T-helper 17 cell (primary cell): Measurements from ENCODE around the gene PLEKHG7. TPM values are rescaled to one million over a fixed set of nuclear protein-coding genes. Genes with fewer than 3 reads are reported as not detected.
"Not testable (repeated sequence)": the region's sequence is repeated elsewhere in the genome, so short reads cannot be mapped to it uniquely, and the experiment has no call there.

Experiments
- ATAC-seq: fragments of 150-1000 bp; cut with Tn5 transposase; 2 replicates; pipeline ENCODE4 v1.10.0; 2021; ENCODE audit warnings: mild to moderate bottlenecking, moderate library complexity
- DNase-seq, 3 donors: peaks; one replicate each; pipeline versions ENCODE4 v3.0.0 to v3.0.0-alpha.2; 2020 to 2021
- H3K9me3 ChIP-seq: one replicate; pipeline ENCODE4 v1.7.0; 2013; ENCODE audit warnings: low read length, mild to moderate bottlenecking; ENCODE audit not compliant: control insufficient read depth, poor library complexity, severe bottlenecking
- H3K27ac Mint-ChIP-seq: one replicate; pipeline ENCODE4 v1.8.0; 2022; ENCODE audit warnings: mild to moderate bottlenecking, moderate library complexity, mixed read lengths
- H3K27me3 Mint-ChIP-seq: one replicate; pipeline ENCODE4 v1.8.0; 2022; ENCODE audit warnings: mixed read lengths
- H3K36me3 Mint-ChIP-seq: one replicate; pipeline ENCODE4 v1.8.0; 2022; ENCODE audit warnings: low read depth, mixed read lengths
- H3K4me1 Mint-ChIP-seq: one replicate; pipeline ENCODE4 v1.8.0; 2022; ENCODE audit warnings: mild to moderate bottlenecking, mixed read lengths
- H3K4me3 Mint-ChIP-seq: one replicate; pipeline ENCODE4 v1.8.0; 2022; ENCODE audit warnings: mild to moderate bottlenecking, moderate library complexity, mixed read lengths
- total RNA-seq, 4 donors: library from RNA in 2 of 4; stranded (reverse) in 2 of 4; gene quantifications; one replicate each; pipeline ENCODE4 v1.2.3 and lab custom pipeline; 2022 to 2026

PLEKHG7 gene
- total RNA-seq, 2 donors from 2014 or later = 0.60 TPM; not detected in 1

DNA sequence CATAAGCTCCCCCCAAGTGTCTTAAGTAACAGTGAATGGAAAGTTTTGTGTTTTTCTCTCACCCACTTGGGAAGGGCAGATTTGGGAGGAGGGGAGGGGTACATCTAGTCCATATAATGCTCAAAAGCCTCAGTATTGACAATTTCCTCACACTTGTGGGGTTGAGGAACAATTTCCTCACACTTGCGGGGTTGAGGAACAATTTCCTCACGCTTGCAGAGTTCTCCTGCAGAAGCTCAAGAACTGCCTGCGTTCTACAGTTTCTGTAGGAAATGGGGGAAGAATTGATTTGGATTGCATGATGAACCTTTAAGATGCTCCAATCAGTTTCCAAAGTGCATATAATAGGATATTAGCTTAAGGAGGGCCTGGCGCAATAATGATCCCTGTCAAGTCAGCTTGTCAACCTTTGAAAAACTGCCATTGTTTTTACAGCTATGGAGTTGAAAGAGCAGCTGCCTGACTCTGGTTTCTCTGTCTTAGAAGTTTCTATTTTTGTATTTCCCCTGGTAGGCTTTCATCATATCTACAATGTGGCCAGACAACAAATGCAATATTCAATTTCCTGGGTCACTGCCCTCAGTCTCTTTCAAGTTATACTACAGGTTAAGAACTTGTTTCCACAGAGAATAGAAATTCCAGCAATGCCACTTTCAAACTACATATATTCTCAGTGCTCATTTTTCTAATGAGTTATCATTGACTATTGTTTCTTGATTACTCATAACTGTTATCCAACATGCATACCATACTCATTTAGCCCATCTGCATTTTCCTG is 66.5 kb downstream of the PLEKHG7 start:
- Mint-ChIP-seq H3K4me1 (peaks cover 10% of the 10 kb centered on the region), H3K27me3 (no peaks in the 10 kb centered on the region), H3K4me3 (no peak overlapping the region), H3K36me3 (peaks cover 2% of the 10 kb centered on the region), H3K27ac (no peak overlapping the region)
- DNase-seq = no peak
- no peak for ATAC-seq
- no peaks in the 10 kb centered on the region for H3K9me3 ChIP-seq

- Mint-ChIP-seq H3K27me3 (no peaks in the 10 kb centered on the region), H3K36me3 (peaks cover 2% of the 10 kb centered on the region), H3K27ac (no peak overlapping the region), H3K4me1 (peaks cover 10% of the 10 kb centered on the region), H3K4me3 (no peak overlapping the region)
- ATAC-seq (no peak), DNase-seq (no peak)
- H3K9me3 ChIP-seq = no peaks in the 10 kb centered on the region
Measured at GRCh38 chr12:92771001-92771400, 68.2 kb downstream of the PLEKHG7 start.

GRCh38 chr12:92775416-92775815 is 72.6 kb downstream of the PLEKHG7 start:
- no peaks in the 10 kb centered on the region for H3K27me3 Mint-ChIP-seq
- peaks cover 5% of the 10 kb centered on the region for H3K36me3 Mint-ChIP-seq
- H3K4me3 Mint-ChIP-seq = no peak overlapping the region
- ATAC-seq = no peak
- no peak for DNase-seq
- no peaks in the 10 kb centered on the region for H3K9me3 ChIP-seq
- no peak overlapping the region for H3K27ac Mint-ChIP-seq
- peaks cover 5% of the 10 kb centered on the region for H3K4me1 Mint-ChIP-seq

DNA sequence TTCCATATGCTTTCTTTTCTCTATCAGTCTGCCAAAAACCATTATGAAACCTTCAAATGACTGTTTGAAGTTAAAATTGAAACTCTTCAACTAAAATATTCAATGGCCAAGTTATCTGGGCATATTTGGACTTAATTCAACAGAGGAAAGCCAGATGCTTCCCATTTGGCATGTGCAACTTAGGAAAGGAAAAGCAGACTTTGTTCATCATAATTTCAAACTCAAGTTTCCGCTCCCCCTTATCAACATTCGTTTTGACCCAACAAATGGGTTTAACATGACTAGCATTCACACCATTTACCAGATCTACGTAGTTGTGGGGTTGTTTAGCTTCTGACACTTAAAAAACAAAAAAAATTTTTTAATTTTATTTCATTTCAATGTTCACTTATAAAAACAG is 75.7 kb downstream of the PLEKHG7 start:
- ATAC-seq (no peak), DNase-seq (no peak)
- no peaks in the 10 kb centered on the region for H3K9me3 ChIP-seq
- Mint-ChIP-seq H3K27me3 (no peaks in the 10 kb centered on the region), H3K36me3 (peaks cover 4% of the 10 kb centered on the region), H3K4me3 (no peak overlapping the region), H3K4me1 (no peaks in the 10 kb centered on the region), H3K27ac (no peak overlapping the region)

DNA sequence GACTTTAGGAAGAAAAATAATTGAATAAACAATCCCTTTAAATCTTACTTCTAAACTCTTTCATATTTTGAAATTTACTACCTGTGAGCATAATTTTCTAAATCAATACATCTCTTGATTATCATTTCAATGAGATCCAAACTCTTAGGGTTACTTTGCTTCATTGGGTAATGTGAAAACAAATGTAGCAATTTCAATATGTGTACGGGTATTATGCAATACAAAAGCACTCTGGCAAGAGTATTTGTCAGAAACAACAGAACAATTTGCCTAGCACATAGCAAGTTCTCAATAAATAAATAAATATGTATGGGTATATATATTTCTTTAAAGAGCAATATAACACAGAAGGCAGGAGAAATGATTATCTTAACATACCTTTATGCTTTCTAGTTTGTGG is 77.1 kb downstream of the PLEKHG7 start:
- Mint-ChIP-seq H3K27me3 (no peaks in the 10 kb centered on the region), H3K27ac (no peak overlapping the region), H3K36me3 (peaks cover 4% of the 10 kb centered on the region), H3K4me1 (no peaks in the 10 kb centered on the region), H3K4me3 (no peak overlapping the region)
- ATAC-seq (no peak), DNase-seq (no peak)
- no peaks in the 10 kb centered on the region for H3K9me3 ChIP-seq

GRCh38 chr12:92784356-92784755 is 81.6 kb downstream of the PLEKHG7 start:
- peaks cover 15% of the 10 kb centered on the region for H3K4me1 Mint-ChIP-seq
- no peak for DNase-seq
- H3K27ac Mint-ChIP-seq = no peak overlapping the region
- H3K27me3 Mint-ChIP-seq = no peaks in the 10 kb centered on the region
- no peaks in the 10 kb centered on the region for H3K36me3 Mint-ChIP-seq
- H3K9me3 ChIP-seq = no peaks in the 10 kb centered on the region
- no peak overlapping the region for H3K4me3 Mint-ChIP-seq
- no peak for ATAC-seq

DNA sequence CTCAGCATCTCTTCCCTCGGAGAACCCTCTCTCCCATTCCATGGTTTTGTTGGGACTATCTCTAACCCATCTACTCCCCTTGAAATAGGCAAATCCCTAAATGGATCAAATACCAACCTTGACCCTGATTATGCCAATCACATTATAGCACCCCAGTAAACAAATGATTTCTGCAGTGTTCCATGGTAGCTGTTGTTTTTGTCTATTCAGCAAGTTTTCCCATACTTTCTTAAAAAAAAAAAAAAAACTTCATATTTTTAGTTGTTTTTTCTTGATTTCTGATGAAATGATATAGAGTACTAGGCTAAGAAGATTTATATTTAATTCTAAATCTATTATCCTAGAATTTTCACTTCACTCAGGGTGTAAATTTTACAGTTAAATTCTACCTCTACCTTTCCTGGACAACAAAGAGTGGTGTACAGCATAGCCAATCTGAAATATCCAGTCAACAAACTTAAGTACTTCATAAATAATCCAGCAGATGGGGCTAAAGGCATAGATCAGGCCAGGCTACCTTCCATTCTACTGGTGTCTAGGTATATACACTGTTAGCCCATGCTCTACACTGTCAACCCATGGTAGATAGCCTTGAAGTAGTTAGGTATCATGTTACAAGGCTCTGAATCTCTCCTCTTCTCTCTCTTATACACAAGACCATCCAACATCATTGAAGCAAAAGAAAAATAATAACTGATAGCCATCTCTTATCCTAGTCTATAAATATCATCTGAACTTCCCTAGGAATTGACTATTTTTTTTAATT is 82.2 kb downstream of the PLEKHG7 start:
- H3K27ac Mint-ChIP-seq = no peak overlapping the region
- ATAC-seq = peak; percentile 99
- H3K27me3 Mint-ChIP-seq = no peaks in the 10 kb centered on the region
- no peak overlapping the region for H3K4me3 Mint-ChIP-seq
- peaks cover 15% of the 10 kb centered on the region for H3K4me1 Mint-ChIP-seq
- no peaks in the 10 kb centered on the region for H3K36me3 Mint-ChIP-seq
- no peaks in the 10 kb centered on the region for H3K9me3 ChIP-seq
- DNase-seq = no peak

DNA sequence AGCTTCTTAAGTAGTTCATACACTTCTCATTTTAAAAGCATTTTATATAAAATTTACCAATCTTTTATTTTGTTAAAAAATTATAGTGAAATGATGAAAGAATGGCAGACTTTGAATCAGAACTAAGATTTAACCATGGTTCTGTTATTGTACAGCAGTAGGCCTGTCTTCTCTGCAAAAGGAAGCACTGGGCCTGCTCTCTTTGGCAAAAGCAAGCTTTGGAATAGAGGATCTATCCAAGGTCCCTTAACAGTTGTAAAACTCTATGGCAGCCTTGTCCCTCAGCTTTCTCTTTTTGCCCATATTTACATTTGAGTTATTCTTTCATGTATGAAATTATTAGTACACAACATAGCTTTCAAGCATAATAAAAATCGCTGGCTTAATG is 82.8 kb downstream of the PLEKHG7 start:
- ATAC-seq = peak; percentile 14
- no peak for DNase-seq
- H3K36me3 Mint-ChIP-seq = peaks cover 4% of the 10 kb centered on the region
- H3K4me3 Mint-ChIP-seq = no peak overlapping the region
- no peaks in the 10 kb centered on the region for H3K9me3 ChIP-seq
- H3K27me3 Mint-ChIP-seq = no peaks in the 10 kb centered on the region
- H3K27ac Mint-ChIP-seq = peak overlapping the region; percentile 84
- H3K4me1 Mint-ChIP-seq = peaks cover 15% of the 10 kb centered on the region

- Mint-ChIP-seq H3K4me3 (no peak overlapping the region), H3K4me1 (peaks cover 15% of the 10 kb centered on the region), H3K27me3 (no peaks in the 10 kb centered on the region), H3K27ac (peak overlapping the region; percentile 84), H3K36me3 (peaks cover 5% of the 10 kb centered on the region)
- no peak for ATAC-seq
- DNase-seq = no peak
- no peaks in the 10 kb centered on the region for H3K9me3 ChIP-seq
Measured at GRCh38 chr12:92786045-92786444, 83.3 kb downstream of the PLEKHG7 start.

GRCh38 chr12:92794356-92794755 is 91.6 kb downstream of the PLEKHG7 start:
- H3K27ac Mint-ChIP-seq, H3K9me3 ChIP-seq, DNase-seq, H3K27me3 Mint-ChIP-seq, H3K4me3 Mint-ChIP-seq, H3K4me1 Mint-ChIP-seq, ATAC-seq: not testable (repeated sequence)
- peaks cover 11% of the 10 kb centered on the region for H3K36me3 Mint-ChIP-seq

DNA sequence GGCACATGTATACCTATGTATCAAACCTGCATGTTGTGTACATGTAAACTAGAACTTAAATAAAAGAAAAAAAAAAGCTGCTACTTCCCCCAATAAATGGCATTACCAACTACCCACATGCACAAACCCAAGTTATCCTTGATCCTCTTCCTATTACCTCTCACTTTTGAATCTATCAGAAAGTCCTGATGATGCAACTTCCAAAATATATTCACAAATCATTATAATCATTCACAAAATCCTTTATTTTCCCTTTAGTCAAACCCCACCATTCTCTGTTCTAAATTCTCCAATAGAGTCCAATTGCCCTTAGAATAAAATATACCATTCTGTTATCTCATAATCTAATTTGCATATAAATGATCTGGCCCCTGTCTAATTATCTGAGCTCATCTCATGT is 92.0 kb downstream of the PLEKHG7 start:
- Mint-ChIP-seq H3K4me3 (no peak overlapping the region), H3K36me3 (peaks cover 11% of the 10 kb centered on the region), H3K27me3 (no peaks in the 10 kb centered on the region), H3K27ac (no peak overlapping the region), H3K4me1 (peaks cover 2% of the 10 kb centered on the region)
- DNase-seq = no peak
- H3K9me3 ChIP-seq = no peaks in the 10 kb centered on the region
- no peak for ATAC-seq

GRCh38 chr12:92796650-92797049 is 93.9 kb downstream of the PLEKHG7 start:
- DNase-seq = no peak
- no peaks in the 10 kb centered on the region for H3K27me3 Mint-ChIP-seq
- H3K27ac Mint-ChIP-seq = no peak overlapping the region
- no peak for ATAC-seq
- no peaks in the 10 kb centered on the region for H3K9me3 ChIP-seq
- peaks cover 6% of the 10 kb centered on the region for H3K36me3 Mint-ChIP-seq
- H3K4me1 Mint-ChIP-seq = peaks cover 2% of the 10 kb centered on the region
- no peak overlapping the region for H3K4me3 Mint-ChIP-seq

GRCh38 chr12:92802906-92803305 is 100.1 kb downstream of the PLEKHG7 start:
- no peak overlapping the region for H3K27ac Mint-ChIP-seq
- no peak for ATAC-seq
- DNase-seq = no peak
- H3K4me1 Mint-ChIP-seq = peaks cover 2% of the 10 kb centered on the region
- H3K36me3 Mint-ChIP-seq = peaks cover 6% of the 10 kb centered on the region
- no peak overlapping the region for H3K4me3 Mint-ChIP-seq
- no peaks in the 10 kb centered on the region for H3K9me3 ChIP-seq
- H3K27me3 Mint-ChIP-seq = no peaks in the 10 kb centered on the region

GRCh38 chr12:92803903-92804302 is 101.1 kb downstream of the PLEKHG7 start:
- ATAC-seq (no peak), DNase-seq (no peak)
- Mint-ChIP-seq H3K4me1 (peaks cover 1% of the 10 kb centered on the region), H3K36me3 (peaks cover 4% of the 10 kb centered on the region), H3K27ac (no peak overlapping the region), H3K27me3 (no peaks in the 10 kb centered on the region), H3K4me3 (no peak overlapping the region)
- H3K9me3 ChIP-seq = no peaks in the 10 kb centered on the region
